ENCODE measurements around the gene POT1. TPM values are rescaled to one million over a fixed set of nuclear protein-coding genes. Genes with fewer than 3 reads are reported as not detected.

POT1 gene
- total RNA-seq, 4 donors from 2014 or later = 3.9 to 79.2 (median 12.1) TPM

GRCh38 chr7:124922200-124922599 lies 7.4 kb downstream of the POT1 start:
- no peak for TF ChIP-seq CTCF (IDR thresholded peaks at IDR 0.05)
- no peaks in the 10 kb centered on the region for H3K9me3 ChIP-seq
- no peaks in the 10 kb centered on the region for H3K36me3 ChIP-seq
- H3K4me1 ChIP-seq = no peaks in the 10 kb centered on the region
- DNase-seq = no peak
- H3K27ac ChIP-seq = no peak overlapping the region
- H3K4me3 ChIP-seq = no peak overlapping the region
- no peaks in the 10 kb centered on the region for H3K27me3 ChIP-seq

GRCh38 chr7:124919841-124920240 lies 9.8 kb downstream of the POT1 start:
- no peaks in the 10 kb centered on the region for H3K4me1 ChIP-seq
- H3K27me3 ChIP-seq = no peaks in the 10 kb centered on the region
- no peaks in the 10 kb centered on the region for H3K36me3 ChIP-seq
- no peak for DNase-seq
- H3K9me3 ChIP-seq = no peaks in the 10 kb centered on the region
- H3K27ac ChIP-seq = no peak overlapping the region
- TF ChIP-seq POLR2A (IDR thresholded peaks at IDR 0.05) (no peak), CTCF (IDR thresholded peaks at IDR 0.05) (no peak)
- no peak overlapping the region for H3K4me3 ChIP-seq

- Histone ChIP-seq H3K27ac (no peak overlapping the region), H3K9me3 (no peaks in the 10 kb centered on the region), H3K36me3 (peaks cover 0 to 7% (median 0%) of the 10 kb centered on the region in 3 donors), H3K4me1 (no peaks in the 10 kb centered on the region), H3K4me3 (no peak overlapping the region), H3K27me3 (no peaks in the 10 kb centered on the region)
- TF ChIP-seq POLR2A (IDR thresholded peaks at IDR 0.05) (no peak), CTCF (IDR thresholded peaks at IDR 0.05) (no peak)
- no peak for DNase-seq
These were observed 11.0 kb downstream of the POT1 start for GRCh38 chr7:124918662-124919061.

GRCh38 chr7:124915242-124915641 lies 14.4 kb downstream of the POT1 start:
- Histone ChIP-seq H3K4me1 (no peaks in the 10 kb centered on the region), H3K27me3 (no peaks in the 10 kb centered on the region), H3K9me3 (no peaks in the 10 kb centered on the region), H3K36me3 (peaks cover 0 to 7% (median 0%) of the 10 kb centered on the region in 3 donors), H3K27ac (no peak overlapping the region), H3K4me3 (no peak overlapping the region)
- TF ChIP-seq POLR2A (IDR thresholded peaks at IDR 0.05) (no peak), CTCF (IDR thresholded peaks at IDR 0.05) (no peak)
- no peak for DNase-seq

GRCh38 chr7:124914298-124914697 lies 15.3 kb downstream of the POT1 start:
- no peak overlapping the region for H3K27ac ChIP-seq
- no peak for DNase-seq
- H3K9me3 ChIP-seq = no peaks in the 10 kb centered on the region
- H3K36me3 ChIP-seq = peaks cover 0 to 7% (median 0%) of the 10 kb centered on the region in 3 donors
- no peaks in the 10 kb centered on the region for H3K27me3 ChIP-seq
- H3K4me3 ChIP-seq = no peak overlapping the region
- H3K4me1 ChIP-seq = no peaks in the 10 kb centered on the region
- TF ChIP-seq POLR2A (IDR thresholded peaks at IDR 0.05) = no peak

GRCh38 chr7:124912972-124913371 lies 16.7 kb downstream of the POT1 start:
- H3K27ac ChIP-seq = no peak overlapping the region
- no peak overlapping the region for H3K4me3 ChIP-seq
- H3K9me3 ChIP-seq = no peaks in the 10 kb centered on the region
- H3K36me3 ChIP-seq = peaks cover 0 to 7% (median 0%) of the 10 kb centered on the region in 3 donors
- no peaks in the 10 kb centered on the region for H3K4me1 ChIP-seq
- H3K27me3 ChIP-seq = no peaks in the 10 kb centered on the region
- no peak for TF ChIP-seq POLR2A (IDR thresholded peaks at IDR 0.05)
- TF ChIP-seq CTCF (IDR thresholded peaks at IDR 0.05) = no peak
- DNase-seq = no peak

Measured in Peyer's patch (tissue), 4 donors.